H1 (cell line): ENCODE data around the gene AAK1.

Source experiments
- ATF3 ChIP-seq: IDR thresholded peaks from 2 replicates; pipeline ENCODE4 v1.6.1; 2011; ENCODE audit warnings: low read depth, mild to moderate bottlenecking, low read length; ENCODE audit not compliant: insufficient read depth
- BRCA1 ChIP-seq: IDR thresholded peaks from 2 replicates; pipeline ENCODE4 v1.6.1; 2012; ENCODE audit warnings: low read depth, low read length, improper control_type of control experiment
- CEBPB ChIP-seq: IDR thresholded peaks from 2 replicates; pipeline ENCODE4 v1.6.1; 2012; ENCODE audit warnings: low read depth, low read length
- CREB1 ChIP-seq: IDR thresholded peaks from 2 replicates; pipeline ENCODE4 v1.6.1; 2012; ENCODE audit warnings: inconsistent platforms
- CTCF ChIP-seq, 3 experiments: IDR thresholded peaks; 1 replicate in 2 of 3; 2 replicates in 1 of 3; pipeline versions ENCODE4 v1.5.1 to v1.6.1; 2011; ENCODE audit warnings: low read length in 3 of 3, mild to moderate bottlenecking in 3 of 3, inconsistent platforms in 2 of 3, low read depth in 1 of 3, moderate library complexity in 1 of 3; ENCODE audit not compliant: insufficient read depth in 1 of 3; ENCODE audit errors: control extremely low read depth in 1 of 3
- EP300 ChIP-seq, 2 experiments: IDR thresholded peaks; 1 replicate in 1 of 2; 2 replicates in 1 of 2; pipeline ENCODE4 v1.6.1; 2011 to 2012; ENCODE audit warnings: low read depth in 2 of 2, low read length in 2 of 2, mild to moderate bottlenecking in 2 of 2, borderline replicate concordance in 1 of 2, inconsistent platforms in 1 of 2, moderate library complexity in 1 of 2
- EZH2 ChIP-seq: fragments of 200-600 bp; sonication (generic); IDR thresholded peaks from 2 replicates; pipeline ENCODE4 v1.7.1; 2012; ENCODE audit warnings: low read depth, mild to moderate bottlenecking, moderate library complexity, low read length, inconsistent platforms; ENCODE audit not compliant: severe bottlenecking
- JUND ChIP-seq: IDR thresholded peaks from 2 replicates; pipeline ENCODE4 v1.6.1; 2011; ENCODE audit warnings: mild to moderate bottlenecking, improper control_type of control experiment, low read length
- POLR2A ChIP-seq, 2 experiments: IDR thresholded peaks; 1 replicate in 1 of 2; 2 replicates in 1 of 2; pipeline ENCODE4 v1.6.1; 2011; ENCODE audit warnings: low read depth in 2 of 2, low read length in 2 of 2, mild to moderate bottlenecking in 2 of 2; ENCODE audit errors: control extremely low read depth in 1 of 2
- POLR2AphosphoS5 ChIP-seq: IDR thresholded peaks from 2 replicates; pipeline ENCODE4 v1.6.1; 2011; ENCODE audit warnings: low read depth, low read length
- RFX5 ChIP-seq: IDR thresholded peaks from 2 replicates; pipeline ENCODE4 v1.6.1; 2011; ENCODE audit warnings: low read depth, low read length, improper control_type of control experiment, borderline replicate concordance
- SP1 ChIP-seq: IDR thresholded peaks from 2 replicates; pipeline ENCODE4 v1.6.1; 2011; ENCODE audit warnings: low read depth, low read length
- SRF ChIP-seq: IDR thresholded peaks from 2 replicates; pipeline ENCODE4 v1.6.1; 2011; ENCODE audit warnings: mild to moderate bottlenecking, low read depth, low read length, moderate library complexity
- USF2 ChIP-seq: IDR thresholded peaks from 2 replicates; pipeline ENCODE4 v1.6.1; 2011; ENCODE audit warnings: low read length, improper control_type of control experiment

- no peak for TF ChIP-seq CTCF (IDR thresholded peaks at IDR 0.05; ENCODE audit: control extremely low read depth in 1 of 3, insufficient read depth in 1 of 3, low read depth in 1 of 3, low read length in 3 of 3)
- no peak for TF ChIP-seq ATF3
- TF ChIP-seq RFX5, result no peak
- TF ChIP-seq SRF, result no peak
- no peak for TF ChIP-seq EZH2
- TF ChIP-seq EP300 (IDR thresholded peaks at IDR 0.05; ENCODE audit: borderline replicate concordance in 1 of 2, low read depth in 2 of 2, low read length in 2 of 2), result no peak
- no peak for TF ChIP-seq POLR2AphosphoS5
- no peak for TF ChIP-seq CREB1
- no peak for TF ChIP-seq BRCA1
- no peak for TF ChIP-seq POLR2A (IDR thresholded peaks at IDR 0.05; ENCODE audit: control extremely low read depth in 1 of 2, low read depth in 2 of 2, low read length in 2 of 2)
- no peak for TF ChIP-seq CEBPB
- no peak for TF ChIP-seq JUND
- TF ChIP-seq SP1, result no peak
- no peak for TF ChIP-seq USF2
Measured at GRCh38 chr2:69477627-69478026, 165.9 kb downstream of the AAK1 start.
